HG03342 (cell line): ENCODE measurements around the gene APBB2.

Experiments used
- ATAC-seq: cut with Tn5 transposase; IDR thresholded peaks from one replicate; pipeline ENCODE4 v1.9.1; 2021; ENCODE audit warnings: mild to moderate bottlenecking, moderate library complexity; ENCODE audit not compliant: unreplicated experiment

APBB2 gene

DNA sequence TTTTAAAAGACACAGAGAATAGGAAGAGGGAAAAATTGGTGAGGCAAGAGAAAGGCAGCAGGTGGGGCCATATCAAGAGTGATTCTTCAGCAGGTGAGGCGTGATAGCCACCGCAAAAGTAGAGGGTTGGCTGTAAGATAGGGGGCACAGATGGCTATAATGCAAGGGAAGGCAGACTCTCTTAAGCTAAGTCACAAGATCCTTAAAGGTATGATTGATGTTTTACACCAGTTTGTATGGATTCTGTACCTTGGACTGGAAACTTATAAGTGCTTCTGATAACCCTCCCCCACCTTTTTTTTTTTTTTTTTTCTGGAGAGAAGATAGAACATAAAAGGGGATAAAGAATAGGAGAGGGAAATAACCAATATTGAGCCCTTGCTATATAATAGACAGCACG is 424.6 kb downstream of the APBB2 start:
- no peak for ATAC-seq

DNA sequence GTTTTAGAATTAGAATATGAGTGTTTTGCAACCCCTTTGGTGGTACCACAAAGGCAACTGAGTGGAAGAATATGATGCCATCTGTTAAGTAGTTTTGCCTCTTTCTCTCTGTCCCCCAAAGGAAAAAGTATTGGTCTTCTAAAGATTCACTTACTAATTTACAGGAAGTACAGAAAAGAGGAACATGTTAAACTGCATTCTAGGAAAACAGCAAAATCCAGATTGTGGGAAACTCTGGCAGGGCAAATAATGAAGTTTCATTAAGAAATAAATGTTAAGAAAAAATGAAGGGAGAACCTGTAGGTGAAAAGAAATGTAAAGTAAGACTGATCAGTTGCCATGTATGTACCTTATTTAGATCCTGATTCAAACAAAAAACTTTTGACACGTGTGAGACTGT is 425.3 kb downstream of the APBB2 start:
- no peak for ATAC-seq

DNA sequence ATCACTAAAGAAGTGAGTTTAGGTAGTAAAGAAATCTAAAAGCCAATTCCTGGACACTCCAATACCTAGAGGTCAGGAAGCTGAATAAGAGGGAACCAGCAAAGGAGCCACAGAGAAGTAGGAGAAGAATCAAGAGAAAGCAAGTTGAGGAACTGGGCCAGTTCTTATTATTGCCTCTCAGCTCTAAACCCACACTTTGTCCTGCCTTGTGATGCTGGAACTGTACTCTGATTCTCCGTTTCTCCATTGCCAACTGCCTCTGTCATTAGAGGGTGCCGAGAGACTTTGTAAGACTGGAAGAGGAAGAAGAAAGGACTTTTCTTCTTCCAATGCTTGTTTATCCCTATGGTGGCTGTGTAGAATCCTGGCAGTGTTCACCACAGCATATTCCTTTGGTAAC is 426.0 kb downstream of the APBB2 start:
- ATAC-seq = no peak

DNA sequence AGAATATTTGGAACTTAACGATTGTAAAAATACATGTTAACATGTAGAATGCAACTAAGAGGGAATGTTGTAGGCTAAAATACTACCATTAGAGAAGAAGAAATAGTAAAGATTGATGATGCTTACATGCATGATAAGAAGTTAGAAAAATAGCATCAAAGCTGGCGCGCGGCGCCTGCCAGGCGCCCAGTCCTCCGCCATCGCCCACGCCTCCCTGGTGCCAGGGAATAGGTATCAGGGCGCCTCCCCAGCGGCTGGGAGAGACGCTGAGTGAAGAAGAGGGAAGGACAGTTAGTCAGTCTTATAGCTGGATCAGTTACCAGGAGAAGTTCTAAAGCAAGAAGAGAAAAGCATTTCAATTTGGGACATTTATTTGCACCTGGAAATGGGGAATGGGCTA is 428.6 kb downstream of the APBB2 start:
- no peak for ATAC-seq

DNA sequence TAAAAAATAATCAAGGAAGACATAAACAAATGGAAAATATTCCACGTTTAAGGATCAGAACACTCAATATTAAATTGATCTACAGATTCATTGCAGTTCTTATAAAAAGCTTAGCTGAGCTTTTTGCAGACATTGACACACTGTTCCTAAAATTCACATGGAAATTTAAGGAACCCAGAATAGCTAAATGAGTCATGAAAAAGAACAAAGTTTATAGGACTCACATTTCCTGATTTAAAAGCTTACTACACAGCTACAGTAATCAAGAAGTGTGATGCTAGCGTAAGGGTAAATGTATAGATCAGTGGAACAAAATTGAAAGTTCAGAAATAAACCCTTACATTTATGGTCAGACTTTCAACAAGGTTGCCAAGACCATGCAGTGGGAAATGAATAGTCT is 431.5 kb downstream of the APBB2 start:
- ATAC-seq = no peak

DNA sequence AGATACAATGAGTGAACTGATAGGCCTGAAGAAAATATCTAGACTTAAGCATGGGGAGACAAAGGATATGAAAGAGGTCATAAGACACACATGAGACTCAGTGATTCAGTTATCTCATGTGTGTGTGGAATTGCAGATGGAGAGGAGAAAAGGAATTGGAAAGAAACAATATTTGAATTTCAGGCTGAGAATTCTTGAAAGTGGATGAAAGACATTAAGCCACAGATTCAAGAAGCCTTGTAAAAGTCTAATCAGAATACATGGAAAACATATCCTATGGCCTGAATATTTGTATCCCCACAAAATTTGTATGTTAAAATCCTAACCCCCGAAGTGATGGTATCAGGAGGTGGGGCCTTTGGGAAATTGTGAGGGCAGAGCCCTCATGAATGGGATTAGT is 436.3 kb downstream of the APBB2 start:
- ATAC-seq = no peak

DNA sequence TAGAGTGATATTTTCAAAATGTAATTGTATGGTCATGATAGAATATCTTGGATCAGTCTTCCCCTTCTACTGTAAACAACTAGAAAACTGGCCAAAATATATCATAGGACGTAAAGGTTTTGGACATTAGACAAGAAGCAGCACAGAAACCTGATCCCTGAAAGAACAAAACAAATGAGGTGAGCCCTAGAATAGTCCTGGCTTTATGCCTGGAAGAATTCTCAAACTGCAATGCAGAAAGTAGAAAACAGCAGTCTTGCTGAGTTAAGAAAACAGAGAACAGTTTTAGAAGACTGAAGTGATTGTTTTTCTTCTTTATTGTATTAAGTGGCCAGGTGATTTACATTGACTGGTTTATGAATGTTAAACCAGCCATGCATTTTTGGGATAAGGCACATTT is 445.1 kb downstream of the APBB2 start:
- ATAC-seq = no peak

DNA sequence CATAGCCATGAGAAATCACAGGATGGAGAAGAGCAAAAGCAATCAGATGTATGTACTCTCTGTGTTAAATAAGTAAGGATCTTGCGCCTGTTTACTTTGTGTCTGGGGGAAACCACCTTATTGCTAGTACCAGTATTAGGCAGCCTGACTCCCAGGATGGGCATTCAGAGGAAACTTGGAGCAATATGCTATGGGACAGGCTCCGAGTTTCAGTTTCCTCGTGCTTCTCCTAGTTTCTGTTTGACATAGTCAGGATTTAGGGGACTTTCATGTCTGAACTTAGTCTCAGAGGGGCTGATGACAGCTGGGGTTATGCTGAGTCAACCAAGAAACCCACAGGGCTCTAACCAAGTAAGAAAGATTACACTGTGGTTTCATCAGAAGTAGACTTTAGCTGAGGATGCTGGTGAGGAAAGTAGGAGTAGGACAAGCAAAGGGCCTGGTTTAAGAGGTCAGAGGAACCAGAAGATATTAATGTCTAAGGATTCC is 451.1 kb downstream of the APBB2 start:
- ATAC-seq = peak; percentile 99
